ENCODE data around the gene GID8. TPM values are rescaled to one million over a fixed set of nuclear protein-coding genes. Genes with fewer than 3 reads are reported as not detected.

The GID8 gene
- total RNA-seq, 2 experiments from 2014 or later, result 30.7 to 39.9 TPM

DNA sequence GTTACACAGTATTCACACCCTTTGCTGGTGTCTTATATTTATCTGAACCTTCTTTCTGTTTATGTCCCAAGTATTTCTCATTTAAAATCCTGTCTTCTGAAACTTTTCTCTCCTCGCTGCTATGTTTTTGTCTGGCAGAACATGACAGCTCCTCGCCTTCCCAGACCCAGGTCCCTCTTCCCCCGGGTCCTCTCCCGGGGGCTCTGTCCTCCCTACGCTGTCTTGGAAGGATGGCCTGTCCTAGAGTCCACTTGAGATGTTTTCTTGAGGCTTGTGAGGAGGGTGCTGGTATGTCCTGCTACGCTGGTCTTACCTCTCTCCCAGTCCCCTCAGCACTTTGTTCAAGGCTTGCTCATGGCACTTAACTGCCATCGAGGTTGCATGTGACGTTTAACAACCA, 6.2 kb downstream of the GID8 start:
- peaks cover 66% of the 10 kb centered on the region for H3K36me3 Mint-ChIP-seq (ENCODE audit: low read depth)
- CTCF ChIA-PET, result interaction anchor here (0.9 to 1.4 kb wide), 2 partner anchors 11 to 30 kb away, joined by 3 to 4 read pairs; no protein-coding TSS in a partner anchor
- no peak for ATAC-seq
- intact Hi-C loops (cut with DNase I, micrococcal nuclease), result no loop called here
- no peaks in the 10 kb centered on the region for H3K9me3 Mint-ChIP-seq (ENCODE audit: low read depth)
- no peak for DNase-seq
- no peak overlapping the region for H3K4me3 Mint-ChIP-seq
- H3K27ac Mint-ChIP-seq, result peak overlapping the region; percentile 26
- H3K4me1 Mint-ChIP-seq, result peaks cover 24% of the 10 kb centered on the region
- POLR2A ChIA-PET, result no interaction called here
- no peaks in the 10 kb centered on the region for H3K27me3 Mint-ChIP-seq

DNA sequence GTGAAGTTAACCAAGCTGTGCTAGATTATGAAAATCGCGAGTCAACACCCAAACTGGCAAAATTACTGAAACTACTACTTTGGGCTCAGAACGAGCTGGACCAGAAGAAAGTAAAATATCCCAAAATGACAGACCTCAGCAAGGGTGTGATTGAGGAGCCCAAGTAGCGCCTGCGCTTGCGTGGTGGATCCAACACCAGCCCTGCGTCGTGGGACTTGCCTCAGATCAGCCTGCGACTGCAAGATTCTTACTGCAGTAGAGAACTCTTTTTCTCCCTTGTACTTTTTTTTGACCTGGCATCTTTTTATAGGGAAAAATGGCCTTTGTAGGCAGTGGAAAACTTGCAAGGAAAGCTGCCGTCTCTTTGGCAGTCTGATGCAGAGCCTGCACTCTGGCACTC, 6.8 kb downstream of the GID8 start:
- peaks cover 19% of the 10 kb centered on the region for H3K4me1 Mint-ChIP-seq
- CTCF ChIA-PET, result interaction anchor here (0.8 to 1.4 kb wide), 2 partner anchors 9 to 30 kb away, joined by 3 read pairs; no protein-coding TSS in a partner anchor
- H3K36me3 Mint-ChIP-seq (ENCODE audit: low read depth), result peaks cover 67% of the 10 kb centered on the region
- H3K4me3 Mint-ChIP-seq, result no peak overlapping the region
- ATAC-seq (no peak), DNase-seq (no peak)
- no peaks in the 10 kb centered on the region for H3K9me3 Mint-ChIP-seq (ENCODE audit: low read depth)
- intact Hi-C loops (cut with DNase I, micrococcal nuclease), result no loop called here
- POLR2A ChIA-PET, result no interaction called here
- no peak overlapping the region for H3K27ac Mint-ChIP-seq
- H3K27me3 Mint-ChIP-seq, result no peaks in the 10 kb centered on the region

DNA sequence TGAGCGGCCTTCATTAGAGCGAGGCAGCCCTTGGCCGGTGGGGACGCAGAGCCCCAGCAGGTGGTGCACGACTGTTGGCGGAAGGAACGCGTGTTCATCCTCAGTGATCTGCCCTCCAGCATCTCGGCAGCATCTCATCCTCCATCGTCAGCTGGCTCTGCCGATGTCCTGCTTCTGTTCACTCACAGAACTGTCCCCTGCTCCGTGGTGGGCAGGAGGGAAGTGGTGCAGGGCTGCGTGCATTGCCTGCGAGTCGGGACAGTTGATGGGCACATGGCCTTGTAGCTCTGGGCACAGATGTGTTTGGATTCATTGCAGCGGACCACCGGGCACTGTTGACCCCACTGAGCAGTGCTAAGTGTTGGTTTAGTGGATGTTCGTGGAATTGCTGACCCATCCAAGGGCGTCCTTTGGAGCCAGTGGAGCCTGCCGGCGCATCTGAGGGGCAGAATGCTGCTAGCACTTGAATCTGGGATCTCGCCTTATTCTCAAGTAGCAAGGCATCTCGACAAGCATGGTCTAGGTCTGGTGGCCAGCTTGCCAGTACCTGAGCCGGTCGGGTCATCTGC, 7.9 kb downstream of the GID8 start:
- Mint-ChIP-seq H3K4me3 (no peak overlapping the region), H3K36me3 (ENCODE audit: low read depth) (peaks cover 73% of the 10 kb centered on the region), H3K27ac (no peak overlapping the region), H3K9me3 (ENCODE audit: low read depth) (peaks cover 1% of the 10 kb centered on the region), H3K4me1 (peaks cover 12% of the 10 kb centered on the region), H3K27me3 (no peaks in the 10 kb centered on the region)
- no peak for ATAC-seq
- POLR2A ChIA-PET, result no interaction called here
- DNase-seq, result no peak
- CTCF ChIA-PET, result interaction anchor here (1.0 kb wide), 1 partner anchor 25 kb away, joined by 4 read pairs; no protein-coding TSS in a partner anchor
- intact Hi-C loops (cut with DNase I, micrococcal nuclease), result no loop called here

DNA sequence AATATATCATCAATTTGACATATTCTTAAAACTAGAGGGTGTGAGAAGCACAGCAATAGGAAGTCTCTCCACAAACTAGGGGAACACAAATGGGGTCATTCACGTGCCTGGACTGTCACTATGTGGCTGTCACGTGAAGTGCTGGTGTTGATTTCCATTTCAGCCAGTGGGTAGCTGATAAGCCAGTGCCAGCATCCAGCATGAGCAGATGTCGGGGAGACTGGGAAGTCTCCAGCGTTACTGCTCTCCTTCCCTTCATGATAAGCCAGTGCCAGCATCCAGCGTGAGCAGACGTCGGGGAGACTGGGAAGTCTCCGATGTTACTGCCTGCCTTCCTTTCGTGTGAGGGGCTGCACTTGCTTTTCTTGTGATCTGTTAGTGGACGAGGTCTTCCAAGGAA, 9.0 kb downstream of the GID8 start:
- H3K4me1 Mint-ChIP-seq, result peaks cover 6% of the 10 kb centered on the region
- ATAC-seq (no peak), DNase-seq (no peak)
- intact Hi-C loops (cut with DNase I, micrococcal nuclease), result no loop called here
- ChIA-PET CTCF (no interaction called here), POLR2A (no interaction called here)
- H3K27ac Mint-ChIP-seq, result no peak overlapping the region
- no peak overlapping the region for H3K4me3 Mint-ChIP-seq
- H3K27me3 Mint-ChIP-seq, result no peaks in the 10 kb centered on the region
- peaks cover 67% of the 10 kb centered on the region for H3K36me3 Mint-ChIP-seq (ENCODE audit: low read depth)
- peaks cover 1% of the 10 kb centered on the region for H3K9me3 Mint-ChIP-seq (ENCODE audit: low read depth)

DNA sequence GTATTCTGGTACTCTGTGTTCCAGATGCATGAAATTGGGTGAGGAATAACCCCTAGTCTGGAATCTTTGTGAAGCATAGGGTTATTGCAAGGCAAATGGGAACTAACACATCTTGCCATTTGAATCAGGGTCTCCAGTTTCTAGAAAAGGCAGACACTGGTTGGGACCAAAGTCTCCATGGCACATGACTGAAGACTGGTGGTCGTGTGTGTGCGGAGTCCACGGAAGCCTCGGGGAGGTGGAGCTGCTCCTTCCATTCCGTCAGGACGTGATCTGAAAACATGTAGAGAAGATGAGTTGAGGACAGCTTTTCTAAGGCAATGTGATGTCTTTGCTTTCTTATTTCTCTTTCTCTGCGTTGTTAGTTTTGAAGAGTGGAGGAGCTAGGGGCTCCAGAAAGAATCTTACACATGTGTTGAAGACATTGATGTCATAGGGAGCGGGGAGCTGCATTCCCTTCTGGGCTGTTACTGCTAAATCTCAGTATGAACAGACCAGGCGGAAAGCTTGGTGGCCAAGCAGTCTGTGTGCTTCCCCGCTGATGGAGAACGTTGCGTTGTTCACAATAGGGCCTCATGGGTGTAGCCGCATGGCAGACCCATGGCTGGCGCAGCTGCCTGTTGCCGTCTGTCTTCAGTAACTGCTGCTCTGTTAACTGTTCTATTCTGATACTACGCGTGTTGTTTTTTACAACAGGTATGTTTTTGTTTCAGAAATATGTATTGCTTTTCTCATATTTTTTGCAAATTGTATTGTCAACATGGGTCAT, 9.8 kb downstream of the GID8 start:
- H3K36me3 Mint-ChIP-seq (ENCODE audit: low read depth), result peaks cover 62% of the 10 kb centered on the region
- no peak for ATAC-seq
- peaks cover 7% of the 10 kb centered on the region for H3K4me1 Mint-ChIP-seq
- ChIA-PET POLR2A (no interaction called here), CTCF (interaction anchor here (1.0 kb wide), 1 partner anchor 45 kb away, joined by 3 read pairs; no protein-coding TSS in a partner anchor)
- H3K9me3 Mint-ChIP-seq (ENCODE audit: low read depth), result peaks cover 1% of the 10 kb centered on the region
- DNase-seq, result no peak
- no peak overlapping the region for H3K27ac Mint-ChIP-seq
- no peaks in the 10 kb centered on the region for H3K27me3 Mint-ChIP-seq
- intact Hi-C loops (cut with DNase I, micrococcal nuclease), result no loop called here
- H3K4me3 Mint-ChIP-seq, result no peak overlapping the region

DNA sequence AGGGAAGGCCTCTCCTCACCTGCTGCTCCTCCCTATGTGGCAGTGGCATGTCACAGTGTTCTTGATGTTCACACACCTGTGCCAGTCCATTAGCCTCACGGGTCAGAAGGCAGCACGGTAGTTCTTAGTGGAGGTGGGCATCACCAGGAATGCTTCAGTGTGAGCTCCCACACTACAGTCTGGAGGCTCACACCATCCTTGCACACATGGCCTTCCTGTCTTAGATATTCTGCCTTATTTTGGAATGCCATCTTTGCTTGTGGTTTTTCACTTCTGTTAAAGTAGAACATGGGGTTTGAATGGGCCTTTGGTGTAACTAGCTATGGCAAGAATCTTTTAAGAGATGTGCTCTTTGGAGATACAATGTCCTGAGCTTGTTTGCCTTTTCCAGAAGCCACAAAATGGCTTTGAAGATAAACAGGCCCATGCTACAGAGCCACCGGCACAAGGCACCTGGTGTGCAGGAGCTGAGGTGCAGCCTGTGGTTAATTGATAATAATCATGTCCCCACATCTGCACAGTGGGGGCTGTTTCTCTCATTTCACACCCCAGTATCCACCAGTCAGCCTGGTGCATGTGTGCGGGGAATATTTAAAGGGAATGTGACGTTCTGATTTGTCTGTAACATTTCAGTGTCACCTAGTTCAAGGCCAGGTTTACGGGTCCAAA, 11.3 kb downstream of the GID8 start:
- ChIA-PET POLR2A (no interaction called here), CTCF (interaction anchor here (0.6 to 1.6 kb wide), 2 partner anchors 28 to 31 kb away, joined by 3 to 4 read pairs; no protein-coding TSS in a partner anchor)
- no peaks in the 10 kb centered on the region for H3K27me3 Mint-ChIP-seq
- peaks cover 48% of the 10 kb centered on the region for H3K36me3 Mint-ChIP-seq (ENCODE audit: low read depth)
- H3K4me3 Mint-ChIP-seq, result no peak overlapping the region
- H3K27ac Mint-ChIP-seq, result no peak overlapping the region
- no peak for DNase-seq
- ATAC-seq, result no peak
- intact Hi-C loops (cut with DNase I, micrococcal nuclease), result no loop called here
- peaks cover 1% of the 10 kb centered on the region for H3K9me3 Mint-ChIP-seq (ENCODE audit: low read depth)
- peaks cover 21% of the 10 kb centered on the region for H3K4me1 Mint-ChIP-seq

DNA sequence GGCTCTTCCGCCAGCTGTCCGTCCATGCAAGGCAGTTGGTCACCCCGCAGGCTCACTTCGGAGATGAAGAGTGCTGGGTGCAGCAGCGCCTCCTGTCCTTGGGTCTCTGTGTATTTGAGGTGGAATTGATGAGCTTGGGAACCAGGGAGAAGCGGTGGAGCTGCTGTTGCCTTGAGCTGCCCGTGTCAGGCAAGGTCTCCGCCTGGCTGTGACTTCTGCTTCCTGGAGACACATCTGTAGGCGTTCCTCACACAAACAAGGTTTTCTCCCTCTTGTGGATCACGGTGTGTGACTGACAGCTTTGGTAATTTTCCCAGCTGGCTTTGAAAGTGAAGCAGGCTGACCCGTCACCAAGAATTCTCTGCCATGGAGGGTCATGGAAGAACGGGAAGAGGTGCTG, 12.0 kb downstream of the GID8 start:
- ChIA-PET POLR2A (no interaction called here), CTCF (interaction anchor here (0.6 to 1.6 kb wide), 4 partner anchors 13 to 48 kb away, joined by 3 to 4 read pairs (median 4); no protein-coding TSS in a partner anchor)
- H3K9me3 Mint-ChIP-seq (ENCODE audit: low read depth), result peaks cover 1% of the 10 kb centered on the region
- no peak for DNase-seq
- intact Hi-C loops (cut with DNase I, micrococcal nuclease), result no loop called here
- no peak overlapping the region for H3K27ac Mint-ChIP-seq
- no peak overlapping the region for H3K4me3 Mint-ChIP-seq
- ATAC-seq, result no peak
- no peaks in the 10 kb centered on the region for H3K27me3 Mint-ChIP-seq
- H3K36me3 Mint-ChIP-seq (ENCODE audit: low read depth), result peaks cover 44% of the 10 kb centered on the region
- peaks cover 25% of the 10 kb centered on the region for H3K4me1 Mint-ChIP-seq

DNA sequence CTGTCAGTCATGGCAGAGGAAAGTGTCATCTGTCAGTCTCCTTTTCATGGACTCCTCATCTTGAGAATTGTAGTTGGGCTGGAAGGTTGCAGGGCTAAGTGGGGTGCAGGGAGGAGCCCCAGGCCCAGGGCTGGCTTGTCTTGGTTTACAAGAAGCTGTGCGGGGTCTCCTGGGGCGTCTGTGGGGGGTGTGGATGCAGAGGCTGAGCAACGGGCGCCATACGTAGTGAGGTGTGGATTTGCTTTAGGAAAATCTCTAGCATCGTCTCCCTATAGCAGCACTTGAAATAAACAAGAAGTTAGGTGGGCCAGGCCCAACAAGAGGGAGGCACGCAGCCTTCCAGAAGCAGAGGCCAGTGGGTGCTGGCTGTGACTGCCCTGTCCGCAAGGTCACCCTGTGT, 12.8 kb downstream of the GID8 start:
- peaks cover 1% of the 10 kb centered on the region for H3K9me3 Mint-ChIP-seq (ENCODE audit: low read depth)
- ChIA-PET POLR2A (no interaction called here), CTCF (interaction anchor here (1.6 kb wide), 1 partner anchor 49 kb away, joined by 3 read pairs; no protein-coding TSS in a partner anchor)
- H3K36me3 Mint-ChIP-seq (ENCODE audit: low read depth), result peaks cover 40% of the 10 kb centered on the region
- H3K4me3 Mint-ChIP-seq, result no peak overlapping the region
- H3K4me1 Mint-ChIP-seq, result peaks cover 25% of the 10 kb centered on the region
- DNase-seq (no peak), ATAC-seq (no peak)
- intact Hi-C loops (cut with DNase I, micrococcal nuclease), result no loop called here
- no peaks in the 10 kb centered on the region for H3K27me3 Mint-ChIP-seq
- no peak overlapping the region for H3K27ac Mint-ChIP-seq

DNA sequence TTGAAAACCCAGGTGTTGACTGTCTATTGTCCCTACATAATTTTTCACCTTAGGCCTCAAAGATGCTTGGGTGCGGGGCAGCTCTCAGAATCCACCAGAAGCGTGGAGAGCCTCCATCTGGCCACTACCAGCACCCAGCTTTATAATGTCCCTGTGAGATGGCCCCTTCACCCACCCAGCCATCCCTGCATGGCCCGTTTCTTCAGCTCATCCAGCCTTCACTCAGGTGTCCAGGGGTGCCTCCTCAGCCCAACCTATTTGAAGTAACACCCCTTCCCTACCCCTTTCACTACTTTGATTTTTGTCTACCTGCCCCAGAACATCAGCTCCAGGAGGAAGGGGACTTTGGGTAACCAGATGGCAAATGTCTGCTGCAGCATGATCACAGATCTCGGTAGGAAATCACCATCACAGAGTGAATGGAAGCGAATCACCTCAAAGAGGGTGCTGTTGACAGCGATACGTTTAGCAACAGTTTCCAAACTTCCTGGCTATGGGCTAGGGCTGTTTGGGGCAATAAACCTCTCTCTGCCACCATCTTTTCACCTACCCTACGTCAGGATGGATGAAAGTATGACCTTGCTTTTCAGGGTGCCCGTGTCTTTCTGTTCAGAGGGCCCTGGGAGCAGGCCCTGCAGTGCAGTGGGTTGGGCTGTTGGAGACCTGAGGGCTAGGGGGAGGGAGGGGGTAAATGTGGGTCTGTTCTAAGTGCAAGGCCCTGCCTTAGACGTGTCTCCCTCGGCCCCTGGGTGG, 13.4 kb downstream of the GID8 start:
- no peaks in the 10 kb centered on the region for H3K27me3 Mint-ChIP-seq
- H3K27ac Mint-ChIP-seq, result no peak overlapping the region
- intact Hi-C loops (cut with DNase I, micrococcal nuclease), result no loop called here
- no peak overlapping the region for H3K4me3 Mint-ChIP-seq
- ATAC-seq (no peak), DNase-seq (no peak)
- H3K4me1 Mint-ChIP-seq, result peaks cover 25% of the 10 kb centered on the region
- H3K36me3 Mint-ChIP-seq (ENCODE audit: low read depth), result peaks cover 38% of the 10 kb centered on the region
- ChIA-PET POLR2A (no interaction called here), CTCF (interaction anchor here (0.6 to 1.6 kb wide), 2 partner anchors 20 to 50 kb away, joined by 3 read pairs; no protein-coding TSS in a partner anchor)
- peaks cover 1% of the 10 kb centered on the region for H3K9me3 Mint-ChIP-seq (ENCODE audit: low read depth)

DNA sequence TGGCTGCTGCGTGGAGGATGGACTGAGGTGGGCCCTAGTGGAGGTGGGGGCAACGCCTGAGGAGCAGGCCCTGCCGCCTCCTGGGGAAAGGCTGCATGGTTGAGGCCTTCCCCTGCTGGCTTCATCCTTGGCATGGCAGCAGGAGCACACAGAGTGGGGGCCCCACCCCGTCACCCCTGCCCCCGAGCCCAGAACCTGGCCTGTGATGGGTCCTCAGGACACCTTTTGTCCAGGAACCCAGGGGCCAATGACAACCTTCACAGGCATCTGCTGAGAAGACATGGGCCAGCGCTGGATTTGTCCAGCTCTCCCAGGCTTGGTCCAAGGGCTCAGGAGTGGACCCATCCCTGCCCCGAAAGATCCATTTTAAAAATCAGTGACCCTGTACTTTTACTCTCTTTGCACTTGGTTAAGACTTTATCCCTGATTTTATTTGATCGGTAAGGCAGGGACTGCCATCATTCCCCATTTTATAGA, 14.0 kb downstream of the GID8 start:
- H3K4me1 Mint-ChIP-seq, result peaks cover 25% of the 10 kb centered on the region
- H3K36me3 Mint-ChIP-seq (ENCODE audit: low read depth), result peaks cover 34% of the 10 kb centered on the region
- H3K27ac Mint-ChIP-seq, result peak overlapping the region; percentile 58
- DNase-seq (no peak), ATAC-seq (no peak)
- intact Hi-C loops (cut with DNase I, micrococcal nuclease), result loop anchor here in 1 of 2 experiments (1.0 kb wide), 1 partner anchor 13 kb away; no protein-coding TSS in a partner anchor
- ChIA-PET CTCF (interaction anchor here (1.6 kb wide), 1 partner anchor 50 kb away, joined by 3 read pairs; no protein-coding TSS in a partner anchor), POLR2A (no interaction called here)
- no peaks in the 10 kb centered on the region for H3K27me3 Mint-ChIP-seq
- peak overlapping the region; percentile 69 for H3K4me3 Mint-ChIP-seq
- peaks cover 1% of the 10 kb centered on the region for H3K9me3 Mint-ChIP-seq (ENCODE audit: low read depth)

Data from activated CD4-positive, alpha-beta T cell treated with anti-CD3 and anti-CD28 coated beads for 36 hours (primary cell).